Measurements from ENCODE around the gene BRD3. TPM values are rescaled to one million over a fixed set of nuclear protein-coding genes. Genes with fewer than 3 reads are reported as not detected.

BRD3 gene
- total RNA-seq, 1 donor from 2014 or later, result 19.9 TPM

DNA sequence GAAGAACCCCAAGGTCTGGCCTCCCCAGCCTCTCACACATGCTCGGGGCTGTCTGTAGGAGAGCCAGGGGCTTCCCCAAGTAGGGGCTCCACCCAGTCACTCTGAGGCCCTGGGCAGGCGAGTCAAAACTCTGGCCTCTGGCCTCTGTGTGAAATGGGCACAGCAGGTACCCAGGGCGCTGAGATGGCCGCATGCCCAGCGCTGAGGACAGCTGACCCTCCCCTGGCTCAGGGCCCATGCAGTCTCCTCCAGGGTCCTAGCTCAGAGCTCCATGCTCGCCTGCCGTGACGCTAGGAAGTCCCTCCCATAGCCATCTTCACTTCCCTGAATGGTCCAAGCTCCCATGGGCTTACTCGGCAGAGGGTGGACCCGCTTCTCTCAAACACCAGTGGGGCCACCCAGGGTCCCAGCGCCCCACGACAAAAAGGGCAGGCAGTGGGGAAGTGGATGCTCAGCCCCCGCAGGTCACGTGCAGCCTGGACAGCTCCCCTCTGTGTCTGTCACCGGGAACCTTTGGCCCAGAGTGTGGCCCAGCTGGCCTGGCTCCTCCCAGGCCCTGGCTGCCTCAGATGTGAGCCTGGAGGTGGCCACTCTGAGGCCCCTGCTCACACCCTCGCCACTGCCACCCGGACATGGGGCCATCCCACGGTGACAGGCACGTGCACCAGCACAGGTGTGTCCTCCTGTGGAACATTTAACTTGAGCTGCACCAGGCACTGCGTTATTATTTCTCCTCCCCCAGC lies 63.5 kb downstream of the BRD3 start:
- no peak overlapping the region for H3K4me3 ChIP-seq (ENCODE audit: low read depth, low read length)
- TF ChIP-seq, protein P1, sequence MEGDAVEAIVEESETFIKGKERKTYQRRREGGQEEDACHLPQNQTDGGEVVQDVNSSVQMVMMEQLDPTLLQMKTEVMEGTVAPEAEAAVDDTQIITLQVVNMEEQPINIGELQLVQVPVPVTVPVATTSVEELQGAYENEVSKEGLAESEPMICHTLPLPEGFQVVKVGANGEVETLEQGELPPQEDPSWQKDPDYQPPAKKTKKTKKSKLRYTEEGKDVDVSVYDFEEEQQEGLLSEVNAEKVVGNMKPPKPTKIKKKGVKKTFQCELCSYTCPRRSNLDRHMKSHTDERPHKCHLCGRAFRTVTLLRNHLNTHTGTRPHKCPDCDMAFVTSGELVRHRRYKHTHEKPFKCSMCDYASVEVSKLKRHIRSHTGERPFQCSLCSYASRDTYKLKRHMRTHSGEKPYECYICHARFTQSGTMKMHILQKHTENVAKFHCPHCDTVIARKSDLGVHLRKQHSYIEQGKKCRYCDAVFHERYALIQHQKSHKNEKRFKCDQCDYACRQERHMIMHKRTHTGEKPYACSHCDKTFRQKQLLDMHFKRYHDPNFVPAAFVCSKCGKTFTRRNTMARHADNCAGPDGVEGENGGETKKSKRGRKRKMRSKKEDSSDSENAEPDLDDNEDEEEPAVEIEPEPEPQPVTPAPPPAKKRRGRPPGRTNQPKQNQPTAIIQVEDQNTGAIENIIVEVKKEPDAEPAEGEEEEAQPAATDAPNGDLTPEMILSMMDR (conservative IDR thresholded peaks at IDR 0.05; ENCODE audit: low read depth, low read length), result no peak
- DNase-seq (ENCODE audit: low read depth), result no peak

DNA sequence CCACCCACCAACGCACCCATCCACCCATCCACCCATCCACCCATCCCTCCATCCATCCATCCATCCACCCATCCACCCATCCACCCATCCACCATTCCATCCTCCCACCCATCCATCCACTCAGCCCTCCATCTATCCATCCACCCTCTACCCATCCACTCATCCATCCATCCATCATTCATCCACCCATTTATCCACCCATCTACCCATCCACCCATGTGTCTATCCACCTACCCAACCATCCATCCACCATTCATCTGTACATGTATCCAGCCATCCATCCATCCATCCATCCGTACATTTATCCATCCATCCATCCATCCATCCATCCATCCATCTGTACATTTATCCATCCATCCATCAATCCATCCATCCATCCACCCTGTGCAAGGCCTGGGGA lies 64.6 kb downstream of the BRD3 start:
- TF ChIP-seq, protein P1 (conservative IDR thresholded peaks at IDR 0.05; ENCODE audit: low read depth, low read length), result no peak
- H3K4me3 ChIP-seq (ENCODE audit: low read depth, low read length), result no peak overlapping the region
- no peak for DNase-seq (ENCODE audit: low read depth)

DNA sequence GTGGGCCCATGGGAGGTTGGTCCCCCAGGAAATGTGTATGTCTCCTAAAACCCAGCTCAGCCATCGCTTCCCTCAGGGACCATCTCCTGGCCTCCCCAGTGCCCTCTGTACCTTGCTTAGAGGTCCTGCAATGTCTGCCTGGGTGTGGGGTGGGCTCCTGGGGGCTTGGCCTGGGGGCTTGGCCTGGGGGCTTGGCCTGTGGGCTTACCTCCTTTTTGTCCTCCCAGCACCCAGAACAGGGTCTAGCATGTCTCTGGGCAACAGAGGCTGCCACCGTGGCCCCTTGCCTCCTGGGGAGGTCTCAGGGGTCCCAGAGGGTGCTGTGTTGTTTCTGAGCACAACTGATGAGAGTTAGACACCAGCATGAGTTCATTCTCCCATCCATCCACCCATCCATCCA lies 65.0 kb downstream of the BRD3 start:
- TF ChIP-seq, protein P1 (conservative IDR thresholded peaks at IDR 0.05; ENCODE audit: low read depth, low read length), result no peak
- no peak overlapping the region for H3K4me3 ChIP-seq (ENCODE audit: low read depth, low read length)
- no peak for DNase-seq (ENCODE audit: low read depth)

DNA sequence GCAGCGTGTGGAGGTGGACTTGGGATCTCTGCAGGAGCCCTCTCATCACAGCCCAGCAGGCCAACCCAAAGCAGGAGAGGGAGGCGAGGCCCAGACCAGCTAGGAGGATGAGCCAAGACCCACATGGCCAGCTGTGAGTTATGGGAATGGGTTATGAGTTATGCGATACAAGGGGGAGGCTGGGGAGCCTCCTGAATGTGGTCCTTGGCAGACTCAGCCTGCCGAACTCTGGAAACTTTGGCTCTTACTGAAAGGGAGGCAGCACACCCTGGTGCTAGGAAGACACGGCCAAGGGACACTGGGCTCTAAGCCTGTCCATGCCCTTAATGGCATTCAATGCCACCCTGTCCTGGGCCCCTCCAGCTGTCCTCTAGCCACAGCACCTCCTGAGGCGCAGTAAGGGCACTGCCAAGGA lies 68.0 kb downstream of the BRD3 start:
- no peak for DNase-seq (ENCODE audit: low read depth)
- TF ChIP-seq, protein P1 (conservative IDR thresholded peaks at IDR 0.05; ENCODE audit: low read depth, low read length), result no peak
- no peak overlapping the region for H3K4me3 ChIP-seq (ENCODE audit: low read depth, low read length)

DNA sequence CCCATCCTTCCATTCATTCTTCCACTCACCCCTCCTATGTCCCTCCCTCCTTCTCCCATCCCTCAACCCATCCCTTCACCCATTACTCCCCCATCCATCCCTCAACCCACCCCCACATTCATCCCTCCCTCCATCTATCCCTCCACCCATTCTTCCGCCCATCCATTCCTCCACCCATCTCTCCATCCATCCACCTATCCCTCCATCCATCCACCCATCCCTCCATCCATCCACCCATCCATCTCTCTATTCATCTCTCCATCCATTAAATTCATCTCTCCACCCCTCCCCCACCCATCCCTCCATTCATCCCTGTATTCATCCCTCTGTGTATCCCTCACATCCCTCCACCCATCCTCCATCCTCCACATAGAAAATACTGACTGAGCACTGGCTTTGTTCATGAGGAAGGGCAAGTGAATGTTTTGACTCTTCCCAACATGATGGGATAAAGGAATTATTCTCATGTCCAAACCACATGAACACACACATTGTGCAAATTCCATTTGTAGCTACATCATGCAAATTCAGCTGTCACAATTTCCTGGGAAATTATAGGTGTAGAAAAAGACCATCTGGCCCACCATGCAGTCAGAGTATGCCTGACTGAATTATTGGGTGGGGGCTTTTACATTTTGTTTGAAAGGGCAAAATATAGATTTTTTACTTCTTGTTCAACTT lies 68.8 kb downstream of the BRD3 start:
- DNase-seq (ENCODE audit: low read depth), result no peak
- TF ChIP-seq, protein P1 (conservative IDR thresholded peaks at IDR 0.05; ENCODE audit: low read depth, low read length), result no peak
- H3K4me3 ChIP-seq (ENCODE audit: low read depth, low read length), result no peak overlapping the region

DNA sequence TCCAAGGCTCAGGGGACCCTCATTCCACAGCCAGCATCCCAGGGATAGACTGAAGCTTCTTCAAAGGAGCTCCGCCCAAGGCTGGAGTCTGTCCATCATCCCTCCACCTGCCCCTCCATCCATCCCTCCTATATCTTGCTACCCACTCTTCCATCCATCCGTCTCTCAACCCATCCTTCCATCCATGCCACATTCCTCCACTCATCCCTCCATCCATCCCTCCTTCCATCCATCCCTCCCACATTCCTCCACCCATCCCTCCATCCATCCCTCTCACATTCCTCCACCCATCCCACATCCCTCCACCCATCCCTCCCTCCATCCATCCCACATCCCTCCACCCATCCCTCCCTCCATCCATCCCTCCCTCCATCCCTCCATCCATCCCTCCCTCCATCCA lies 70.2 kb downstream of the BRD3 start:
- no peak overlapping the region for H3K4me3 ChIP-seq (ENCODE audit: low read depth, low read length)
- TF ChIP-seq, protein P1 (conservative IDR thresholded peaks at IDR 0.05; ENCODE audit: low read depth, low read length), result no peak
- DNase-seq (ENCODE audit: low read depth), result no peak

Measured in epithelial cell of proximal tubule (primary cell).